HepG2 (cell line): Measurements from ENCODE around the gene PTGES3. TPM values are rescaled to one million over a fixed set of nuclear protein-coding genes. Genes with fewer than 3 reads are reported as not detected.
A peak's percentile ranks its signal among the peaks of the same experiment; 100 is the strongest.

Experiments used
- AGO1 ChIP-seq: fragments of 200-400 bp; formaldehyde crosslinking; IDR thresholded peaks from 2 replicates; pipeline ENCODE4 v1.6.1; 2017; ENCODE audit warnings: mild to moderate bottlenecking, low read depth, low read length, moderate library complexity; ENCODE audit not compliant: poor library complexity, severe bottlenecking
- AGO2 ChIP-seq: fragments of 200-400 bp; formaldehyde crosslinking; optimal IDR thresholded peaks from 2 replicates; pipeline ENCODE3; 2017; ENCODE audit warnings: mild to moderate bottlenecking, low read depth, low read length, moderate library complexity
- ATRX ChIP-seq: sonication (generic); formaldehyde crosslinking; IDR thresholded peaks from 2 replicates; pipeline ENCODE4 v1.4.0; 2020; ENCODE audit warnings: missing genetic modification reagents, borderline replicate concordance
- BRD4 ChIP-seq: sonication (generic); formaldehyde crosslinking; IDR thresholded peaks from 2 replicates; pipeline ENCODE4 v1.4.0; 2020; ENCODE audit warnings: missing genetic modification reagents
- DNMT1 ChIP-seq: sonication (generic); formaldehyde crosslinking; IDR thresholded peaks from 2 replicates; pipeline ENCODE4 v1.5.1; 2020; ENCODE audit warnings: mild to moderate bottlenecking, missing genetic modification reagents
- NFE2L2 ChIP-seq: fragments of 150-350 bp; IDR thresholded peaks from 2 replicates; pipeline ENCODE4 v1.6.1; 2014; ENCODE audit warnings: low read length
- NR1H2 ChIP-seq: sonication (generic); formaldehyde crosslinking; IDR thresholded peaks from 2 replicates; pipeline ENCODE4 v1.8.1; 2022; ENCODE audit warnings: low read depth, missing genetic modification reagents, borderline replicate concordance
- NR2F2 ChIP-seq: IDR thresholded peaks from 2 replicates; pipeline ENCODE4 v1.6.1; 2012; ENCODE audit warnings: low read depth, inconsistent platforms, borderline replicate concordance
- SAP130 ChIP-seq: IDR thresholded peaks from 2 replicates; pipeline ENCODE4 v1.6.1; 2016; ENCODE audit warnings: low read depth
- SNAPC2 ChIP-seq: sonication (generic); formaldehyde crosslinking; IDR thresholded peaks from 2 replicates; pipeline ENCODE4 v1.8.1; 2022; ENCODE audit warnings: mild to moderate bottlenecking, missing genetic modification reagents
- XRCC5 ChIP-seq: fragments of 200-400 bp; formaldehyde crosslinking; optimal IDR thresholded peaks from 2 replicates; pipeline ENCODE3; 2017; ENCODE audit warnings: mild to moderate bottlenecking, low read length
- YY1 ChIP-seq: IDR thresholded peaks from 2 replicates; pipeline ENCODE4 v1.6.1; 2011; ENCODE audit warnings: low read length, low read depth, moderate library complexity, mild to moderate bottlenecking; ENCODE audit not compliant: insufficient read depth, insufficient replicate concordance
- ZFP62 ChIP-seq: sonication (generic); formaldehyde crosslinking; IDR thresholded peaks from 2 replicates; pipeline ENCODE4 v1.4.0; 2020; ENCODE audit warnings: missing genetic modification reagents
- ZMAT3 ChIP-seq: sonication (generic); formaldehyde crosslinking; conservative IDR thresholded peaks from 2 replicates; pipeline ENCODE4 v1.7.0; 2021; ENCODE audit warnings: missing genetic modification reagents
- ZNF225 ChIP-seq: sonication (generic); formaldehyde crosslinking; IDR thresholded peaks from 2 replicates; pipeline ENCODE4 v1.4.0; 2020; ENCODE audit warnings: mild to moderate bottlenecking, missing genetic modification reagents
- ZNF331 ChIP-seq: sonication (generic); formaldehyde crosslinking; IDR thresholded peaks from 2 replicates; pipeline ENCODE4 v1.4.0; 2020; ENCODE audit warnings: missing genetic modification reagents
- ZNF333 ChIP-seq: sonication (generic); formaldehyde crosslinking; IDR thresholded peaks from 2 replicates; pipeline ENCODE4 v1.4.0; 2020; ENCODE audit warnings: mild to moderate bottlenecking, missing genetic modification reagents, borderline replicate concordance
- ZNF441 ChIP-seq: sonication (generic); formaldehyde crosslinking; IDR thresholded peaks from 2 replicates; pipeline ENCODE4 v1.7.0; 2021; ENCODE audit warnings: missing genetic modification reagents, borderline replicate concordance
- ZNF501 ChIP-seq: sonication (generic); formaldehyde crosslinking; IDR thresholded peaks from 2 replicates; pipeline ENCODE4 v1.5.1; 2020; ENCODE audit warnings: mild to moderate bottlenecking, moderate library complexity, missing genetic modification reagents
- ZNF572 ChIP-seq: sonication (generic); formaldehyde crosslinking; IDR thresholded peaks from 2 replicates; pipeline ENCODE4 v1.5.1; 2020; ENCODE audit warnings: mild to moderate bottlenecking, missing genetic modification reagents
- ZNF580 ChIP-seq: IDR thresholded peaks from 2 replicates; pipeline ENCODE4 v1.6.1; 2016; ENCODE audit warnings: low read depth, borderline replicate concordance
- ZNF7 ChIP-seq: IDR thresholded peaks from 2 replicates; pipeline ENCODE4 v1.6.1; 2016; ENCODE audit warnings: missing biosample characterization, missing genetic modification reagents
- ZNF781 ChIP-seq: sonication (generic); formaldehyde crosslinking; IDR thresholded peaks from 2 replicates; pipeline ENCODE4 v1.5.1; 2020; ENCODE audit warnings: borderline replicate concordance, mild to moderate bottlenecking, missing genetic modification reagents; ENCODE audit errors: not compliant biosample characterization
- polyA plus RNA-seq, 8 experiments: library from polyadenylated mRNA; depleted of rRNA in 3 of 8; stranded (reverse) in 7 of 8; unstranded in 1 of 8; fragments of >200 nt; fragmentation: Illumina TruSeq in 4 of 8; extraction: Trizol in 4 of 8; gene quantifications; 2 replicates each; pipeline versions ENCODE4 v1.2.1 to v1.2.3, GENCODE V29; 2011 to 2016; ENCODE audit warnings: low read depth in 4 of 8, missing spikeins in 1 of 8, mixed read lengths in 1 of 8; ENCODE audit not compliant: insufficient read depth in 1 of 8
- total RNA-seq, 5 experiments: library from RNA; depleted of rRNA; stranded (reverse); fragments of >200 nt; fragmentation: Illumina TruSeq; extraction: Trizol; gene quantifications; 2 replicates each; pipeline ENCODE4 v1.2.3, GENCODE V29; 2016; ENCODE audit warnings: low read depth in 1 of 5
- TF ChIP-seq, protein P1 (sequence below): IDR thresholded peaks from 2 replicates; pipeline ENCODE4 v1.6.1; 2016; ENCODE audit warnings: low read depth, control low read depth

The PTGES3 gene
- total and polyA plus RNA-seq, 2 of the 13 experiments (the other 11 are each of a cell fraction or from before 2014, with no cell fraction given) = 54.4 to 159 TPM

DNA sequence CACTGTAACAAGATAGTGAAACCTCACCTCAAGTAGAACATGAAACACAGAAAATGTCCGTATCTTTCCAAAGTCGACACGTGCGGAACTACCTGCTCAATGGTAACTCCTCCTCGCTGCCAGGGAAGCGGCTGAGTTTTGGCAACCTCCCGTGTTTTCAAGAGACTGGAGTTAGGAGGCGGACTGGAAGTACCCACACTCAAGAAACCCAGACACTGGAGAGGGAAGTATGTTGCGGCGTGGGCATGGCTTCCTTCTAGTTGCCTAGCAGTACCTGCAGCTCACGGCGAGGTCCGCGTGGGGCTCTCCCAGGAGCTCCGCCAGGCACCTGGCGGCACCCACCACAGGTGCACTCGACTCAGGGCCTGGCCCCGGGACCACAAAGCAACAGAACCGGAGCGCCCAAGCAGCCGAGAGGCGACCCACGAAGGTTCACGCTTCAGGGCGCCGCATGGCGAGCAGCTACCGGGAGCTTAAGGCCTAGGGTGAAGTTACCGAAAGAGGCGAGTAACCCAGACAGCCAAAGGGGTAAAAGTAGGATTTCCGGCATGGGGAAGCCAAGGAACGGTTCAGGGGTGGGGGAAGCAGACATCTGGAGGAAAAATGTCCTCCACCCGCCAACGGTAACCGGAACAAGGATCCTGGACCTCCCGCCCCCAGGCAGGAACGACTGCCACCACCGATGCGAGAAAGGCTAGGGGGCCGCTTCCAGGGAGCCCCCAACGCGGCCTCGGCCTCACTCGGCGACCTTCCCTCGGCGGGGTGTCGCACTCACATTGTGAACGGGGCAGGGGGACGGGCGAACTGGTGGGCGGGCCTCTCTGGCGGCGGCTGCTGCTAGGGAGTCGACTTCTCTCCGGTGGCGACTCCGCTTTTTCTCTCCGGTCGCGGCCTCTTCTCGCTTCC, 608 bp downstream of the PTGES3 start (continued):
- TF ChIP-seq, protein P1, sequence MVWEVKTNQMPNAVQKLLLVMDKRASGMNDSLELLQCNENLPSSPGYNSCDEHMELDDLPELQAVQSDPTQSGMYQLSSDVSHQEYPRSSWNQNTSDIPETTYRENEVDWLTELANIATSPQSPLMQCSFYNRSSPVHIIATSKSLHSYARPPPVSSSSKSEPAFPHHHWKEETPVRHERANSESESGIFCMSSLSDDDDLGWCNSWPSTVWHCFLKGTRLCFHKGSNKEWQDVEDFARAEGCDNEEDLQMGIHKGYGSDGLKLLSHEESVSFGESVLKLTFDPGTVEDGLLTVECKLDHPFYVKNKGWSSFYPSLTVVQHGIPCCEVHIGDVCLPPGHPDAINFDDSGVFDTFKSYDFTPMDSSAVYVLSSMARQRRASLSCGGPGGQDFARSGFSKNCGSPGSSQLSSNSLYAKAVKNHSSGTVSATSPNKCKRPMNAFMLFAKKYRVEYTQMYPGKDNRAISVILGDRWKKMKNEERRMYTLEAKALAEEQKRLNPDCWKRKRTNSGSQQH (CRISPR knock-in tag) = peak; percentile 39; the same call in 1 of the 2 replicates
- 0 out of 2 replicates have a peak, but pooled peaks have one; percentile 7 for TF ChIP-seq BRD4
- TF ChIP-seq ZNF572 (CRISPR knock-in tag) = peak; percentile 85; the same call in 1 of the 2 replicates
- TF ChIP-seq SNAPC2 = 0 out of 2 replicates have a peak, but pooled peaks have one; percentile 38
- TF ChIP-seq NFE2L2 = no peak
- no peak; the same call in 1 of the 2 replicates for TF ChIP-seq SAP130
- 0 out of 2 replicates have a peak, but pooled peaks have one; percentile 58 for TF ChIP-seq ZMAT3 (CRISPR knock-in tag)
- peak; percentile 95 for TF ChIP-seq AGO2
- TF ChIP-seq ZNF7 (CRISPR knock-in tag) = no peak
- TF ChIP-seq NR1H2 = 0 out of 2 replicates have a peak, but pooled peaks have one; percentile 50
- no peak for TF ChIP-seq DNMT1 (CRISPR knock-in tag)
- TF ChIP-seq NR2F2 = 0 out of 2 replicates have a peak, but pooled peaks have one; percentile 22
- peak; percentile 9 for TF ChIP-seq YY1
- TF ChIP-seq ZNF331 (CRISPR knock-in tag) = no peak
- TF ChIP-seq ATRX (CRISPR knock-in tag) = no peak
- peak; percentile 26; the same call in 1 of the 2 replicates for TF ChIP-seq ZNF580 (CRISPR knock-in tag)
- peak; percentile 93 for TF ChIP-seq ZNF501
- TF ChIP-seq XRCC5 = peak; percentile 3
- no peak for TF ChIP-seq ZNF225 (CRISPR knock-in tag)
- TF ChIP-seq ZFP62 (CRISPR knock-in tag) = 0 out of 2 replicates have a peak, but pooled peaks have one; percentile 26
- peak; percentile 75 for TF ChIP-seq AGO1
- peak; percentile 35; the same call in 1 of the 2 replicates for TF ChIP-seq ZNF333 (CRISPR knock-in tag)
- 0 out of 2 replicates have a peak, but pooled peaks have one; percentile 36 for TF ChIP-seq ZNF441
- TF ChIP-seq ZNF781 (CRISPR knock-in tag) = peak; percentile 86
